ENCODE results near the gene LIPK. TPM values are rescaled to one million over a fixed set of nuclear protein-coding genes. Genes with fewer than 3 reads are reported as not detected.
A peak's percentile ranks its signal among the peaks of the same experiment; 100 is the strongest.

The LIPK gene
- polyA plus RNA-seq, 1 of the 3 experiments (the other 2 are of a cell fraction), result not detected

DNA sequence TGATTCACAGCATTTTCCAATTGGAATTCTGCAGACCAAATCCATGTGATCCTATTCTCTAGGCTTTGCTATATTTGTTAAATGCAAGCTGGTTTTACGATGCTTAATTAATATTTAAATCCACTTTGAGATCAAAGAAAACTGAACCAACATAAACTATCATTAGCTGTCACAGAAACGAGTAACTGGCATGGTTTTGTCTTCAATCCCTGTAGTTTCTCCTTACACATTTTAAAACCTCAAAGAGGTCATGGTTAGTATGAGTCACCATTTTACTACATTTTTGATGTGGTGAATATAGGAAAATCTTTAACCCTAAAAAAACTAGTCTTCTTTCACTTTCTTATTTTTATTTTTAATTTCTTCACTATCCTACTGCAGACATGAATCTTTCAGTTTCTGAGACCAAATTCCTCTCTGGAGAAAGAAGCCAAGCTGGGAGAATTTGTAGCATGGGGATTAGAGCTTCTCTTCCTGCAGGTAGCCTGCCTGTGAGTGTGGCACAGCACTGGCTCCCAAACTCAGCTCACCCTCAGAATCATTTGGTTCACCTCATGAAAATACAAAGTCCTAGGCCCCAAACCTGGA lies 87.8 kb downstream of the LIPK start:
- CTCF ChIA-PET, result interaction anchor here (0.6 to 0.8 kb wide), 2 partner anchors 15 to 228 kb away, joined by 3 read pairs; no protein-coding TSS in a partner anchor

DNA sequence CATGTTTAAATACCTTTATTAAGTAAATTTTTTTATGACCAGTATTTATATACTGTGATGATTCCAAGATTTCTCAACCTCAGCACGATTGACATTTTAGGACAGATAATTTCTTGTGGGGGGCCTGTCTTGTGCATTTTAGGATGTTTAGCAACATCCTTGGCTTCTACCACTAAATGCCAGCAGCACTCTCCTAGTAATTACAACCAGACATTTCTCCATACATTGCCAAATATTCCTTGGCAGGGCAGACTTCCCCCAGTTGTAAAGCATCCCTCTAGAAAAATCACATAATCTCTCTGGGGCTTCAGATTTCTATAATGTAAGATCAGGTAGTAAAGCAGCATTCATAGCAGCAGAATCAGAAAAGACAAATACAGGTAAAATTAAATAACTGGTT lies 88.7 kb downstream of the LIPK start:
- no peak overlapping the region for H3K4me2 ChIP-seq
- CTCF ChIA-PET, result no interaction called here
- H2AFZ ChIP-seq (ENCODE audit: low read depth), result no peak overlapping the region
- 17% methylated on average over 1 of the region's 1 CpG for WGBS (ENCODE audit: low lambda C conversion rate)
- peaks cover 4% of the 10 kb centered on the region for H3F3A ChIP-seq (replicated peaks; ENCODE audit: insufficient read depth)
- no peaks in the 10 kb centered on the region; a peak in 2 of 4 replicates for H3K4me1 ChIP-seq (ENCODE audit: control insufficient read depth in 1 of 2, insufficient read depth in 2 of 2, low read depth in 1 of 2, low read length in 1 of 2)
- POLR2A ChIA-PET, result no interaction called here
- no peaks in the 10 kb centered on the region for H4K20me1 ChIP-seq (ENCODE audit: insufficient read depth)
- no peaks in the 10 kb centered on the region for H3K36me3 ChIP-seq (replicated peaks in 1 of 2; ENCODE audit: control insufficient read depth in 1 of 2, insufficient read depth in 2 of 2, low read length in 1 of 2)
- H3K4me3 ChIP-seq (ENCODE audit: low read depth in 2 of 2, low read length in 1 of 2), result no peak overlapping the region
- no peak overlapping the region for H3K27ac ChIP-seq (ENCODE audit: low read depth in 2 of 2, low read length in 1 of 2)
- H3K9ac ChIP-seq, result no peak overlapping the region
- no peaks in the 10 kb centered on the region for H3K27me3 ChIP-seq (ENCODE audit: insufficient read depth)
- H3K9me3 ChIP-seq, result peaks cover 6% of the 10 kb centered on the region; the same call in 1 of the 2 replicates
- H3K9me2 ChIP-seq, result no peaks in the 10 kb centered on the region
- DNase-seq, result no peak
- H3K79me2 ChIP-seq (ENCODE audit: insufficient read depth), result no peaks in the 10 kb centered on the region
- TF ChIP-seq FOXM1 (IDR thresholded peaks at IDR 0.05; ENCODE audit: low read depth), result no peak
- no peak for TF ChIP-seq RAD21 (IDR thresholded peaks at IDR 0.05; ENCODE audit: low read length)
- TF ChIP-seq, protein P1, sequence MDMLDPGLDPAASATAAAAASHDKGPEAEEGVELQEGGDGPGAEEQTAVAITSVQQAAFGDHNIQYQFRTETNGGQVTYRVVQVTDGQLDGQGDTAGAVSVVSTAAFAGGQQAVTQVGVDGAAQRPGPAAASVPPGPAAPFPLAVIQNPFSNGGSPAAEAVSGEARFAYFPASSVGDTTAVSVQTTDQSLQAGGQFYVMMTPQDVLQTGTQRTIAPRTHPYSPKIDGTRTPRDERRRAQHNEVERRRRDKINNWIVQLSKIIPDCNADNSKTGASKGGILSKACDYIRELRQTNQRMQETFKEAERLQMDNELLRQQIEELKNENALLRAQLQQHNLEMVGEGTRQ (IDR thresholded peaks at IDR 0.05; ENCODE audit: borderline replicate concordance, low read depth, low read length), result no peak
- no peak for TF ChIP-seq YY1 (IDR thresholded peaks at IDR 0.05; ENCODE audit: low read depth)
- TF ChIP-seq, protein P2, sequence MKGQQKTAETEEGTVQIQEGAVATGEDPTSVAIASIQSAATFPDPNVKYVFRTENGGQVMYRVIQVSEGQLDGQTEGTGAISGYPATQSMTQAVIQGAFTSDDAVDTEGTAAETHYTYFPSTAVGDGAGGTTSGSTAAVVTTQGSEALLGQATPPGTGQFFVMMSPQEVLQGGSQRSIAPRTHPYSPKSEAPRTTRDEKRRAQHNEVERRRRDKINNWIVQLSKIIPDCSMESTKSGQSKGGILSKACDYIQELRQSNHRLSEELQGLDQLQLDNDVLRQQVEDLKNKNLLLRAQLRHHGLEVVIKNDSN (IDR thresholded peaks at IDR 0.05; ENCODE audit: borderline replicate concordance, low read depth), result no peak
- TF ChIP-seq GATA2 (CRISPR knock-in tag; IDR thresholded peaks at IDR 0.05), result no peak
- no peak for TF ChIP-seq GABPA (IDR thresholded peaks at IDR 0.05; ENCODE audit: low read depth)
- TF ChIP-seq, protein P3, sequence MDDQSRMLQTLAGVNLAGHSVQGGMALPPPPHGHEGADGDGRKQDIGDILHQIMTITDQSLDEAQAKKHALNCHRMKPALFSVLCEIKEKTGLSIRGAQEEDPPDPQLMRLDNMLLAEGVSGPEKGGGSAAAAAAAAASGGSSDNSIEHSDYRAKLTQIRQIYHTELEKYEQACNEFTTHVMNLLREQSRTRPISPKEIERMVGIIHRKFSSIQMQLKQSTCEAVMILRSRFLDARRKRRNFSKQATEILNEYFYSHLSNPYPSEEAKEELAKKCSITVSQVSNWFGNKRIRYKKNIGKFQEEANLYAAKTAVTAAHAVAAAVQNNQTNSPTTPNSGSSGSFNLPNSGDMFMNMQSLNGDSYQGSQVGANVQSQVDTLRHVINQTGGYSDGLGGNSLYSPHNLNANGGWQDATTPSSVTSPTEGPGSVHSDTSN (IDR thresholded peaks at IDR 0.05), result peak; percentile 43; the same call in 1 of the 2 replicates
- TF ChIP-seq MEF2A (IDR thresholded peaks at IDR 0.05; ENCODE audit: borderline replicate concordance, low read depth), result no peak
- no peak for TF ChIP-seq JUND (IDR thresholded peaks at IDR 0.05)
- no peak for TF ChIP-seq MXI1 (IDR thresholded peaks at IDR 0.05; ENCODE audit: low read depth, low read length)
- no peak for TF ChIP-seq EP300 (IDR thresholded peaks at IDR 0.05; ENCODE audit: borderline replicate concordance in 1 of 2, low read depth in 1 of 2, low read length in 1 of 2)
- no peak for TF ChIP-seq ELF1 (IDR thresholded peaks at IDR 0.05)
- TF ChIP-seq, protein P4, sequence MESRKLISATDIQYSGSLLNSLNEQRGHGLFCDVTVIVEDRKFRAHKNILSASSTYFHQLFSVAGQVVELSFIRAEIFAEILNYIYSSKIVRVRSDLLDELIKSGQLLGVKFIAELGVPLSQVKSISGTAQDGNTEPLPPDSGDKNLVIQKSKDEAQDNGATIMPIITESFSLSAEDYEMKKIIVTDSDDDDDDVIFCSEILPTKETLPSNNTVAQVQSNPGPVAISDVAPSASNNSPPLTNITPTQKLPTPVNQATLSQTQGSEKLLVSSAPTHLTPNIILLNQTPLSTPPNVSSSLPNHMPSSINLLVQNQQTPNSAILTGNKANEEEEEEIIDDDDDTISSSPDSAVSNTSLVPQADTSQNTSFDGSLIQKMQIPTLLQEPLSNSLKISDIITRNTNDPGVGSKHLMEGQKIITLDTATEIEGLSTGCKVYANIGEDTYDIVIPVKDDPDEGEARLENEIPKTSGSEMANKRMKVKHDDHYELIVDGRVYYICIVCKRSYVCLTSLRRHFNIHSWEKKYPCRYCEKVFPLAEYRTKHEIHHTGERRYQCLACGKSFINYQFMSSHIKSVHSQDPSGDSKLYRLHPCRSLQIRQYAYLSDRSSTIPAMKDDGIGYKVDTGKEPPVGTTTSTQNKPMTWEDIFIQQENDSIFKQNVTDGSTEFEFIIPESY (IDR thresholded peaks at IDR 0.05; ENCODE audit: borderline replicate concordance, low read depth), result no peak
- TF ChIP-seq FOXJ3 (CRISPR knock-in tag; IDR thresholded peaks at IDR 0.05), result no peak

More for the DNA sequence above, 87.8 kb downstream of the LIPK start:
- H3K4me2 ChIP-seq, result no peak overlapping the region
- no peak for DNase-seq
- no peaks in the 10 kb centered on the region for H4K20me1 ChIP-seq (ENCODE audit: insufficient read depth)
- no peak overlapping the region for H3K9ac ChIP-seq
- H3F3A ChIP-seq (replicated peaks; ENCODE audit: insufficient read depth), result peaks cover 4% of the 10 kb centered on the region
- H3K9me2 ChIP-seq, result no peaks in the 10 kb centered on the region
- no peak overlapping the region for H3K4me3 ChIP-seq (ENCODE audit: low read depth in 2 of 2, low read length in 1 of 2)
- H3K9me3 ChIP-seq, result peaks cover 6% of the 10 kb centered on the region; the same call in 1 of the 2 replicates
- no peaks in the 10 kb centered on the region for H3K27me3 ChIP-seq (ENCODE audit: insufficient read depth)
- TF ChIP-seq TCF12 (IDR thresholded peaks at IDR 0.05) (peak; percentile 59), EP300 (IDR thresholded peaks at IDR 0.05; ENCODE audit: borderline replicate concordance in 1 of 2, low read depth in 1 of 2, low read length in 1 of 2) (no peak), JUND (IDR thresholded peaks at IDR 0.05) (peak; percentile 64), FOSL2 (IDR thresholded peaks at IDR 0.05; ENCODE audit: borderline replicate concordance, low read depth) (peak; percentile 67)
- TF ChIP-seq, protein P5, sequence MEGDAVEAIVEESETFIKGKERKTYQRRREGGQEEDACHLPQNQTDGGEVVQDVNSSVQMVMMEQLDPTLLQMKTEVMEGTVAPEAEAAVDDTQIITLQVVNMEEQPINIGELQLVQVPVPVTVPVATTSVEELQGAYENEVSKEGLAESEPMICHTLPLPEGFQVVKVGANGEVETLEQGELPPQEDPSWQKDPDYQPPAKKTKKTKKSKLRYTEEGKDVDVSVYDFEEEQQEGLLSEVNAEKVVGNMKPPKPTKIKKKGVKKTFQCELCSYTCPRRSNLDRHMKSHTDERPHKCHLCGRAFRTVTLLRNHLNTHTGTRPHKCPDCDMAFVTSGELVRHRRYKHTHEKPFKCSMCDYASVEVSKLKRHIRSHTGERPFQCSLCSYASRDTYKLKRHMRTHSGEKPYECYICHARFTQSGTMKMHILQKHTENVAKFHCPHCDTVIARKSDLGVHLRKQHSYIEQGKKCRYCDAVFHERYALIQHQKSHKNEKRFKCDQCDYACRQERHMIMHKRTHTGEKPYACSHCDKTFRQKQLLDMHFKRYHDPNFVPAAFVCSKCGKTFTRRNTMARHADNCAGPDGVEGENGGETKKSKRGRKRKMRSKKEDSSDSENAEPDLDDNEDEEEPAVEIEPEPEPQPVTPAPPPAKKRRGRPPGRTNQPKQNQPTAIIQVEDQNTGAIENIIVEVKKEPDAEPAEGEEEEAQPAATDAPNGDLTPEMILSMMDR (IDR thresholded peaks at IDR 0.05), result no peak
- TF ChIP-seq, protein P3 (IDR thresholded peaks at IDR 0.05), result 0 out of 2 replicates have a peak, but pooled peaks have one; percentile 26
- H2AFZ ChIP-seq (ENCODE audit: low read depth), result no peak overlapping the region
- H3K4me1 ChIP-seq (ENCODE audit: control insufficient read depth in 1 of 2, insufficient read depth in 2 of 2, low read depth in 1 of 2, low read length in 1 of 2), result no peaks in the 10 kb centered on the region; a peak in 2 of 4 replicates
- H3K27ac ChIP-seq (ENCODE audit: low read depth in 2 of 2, low read length in 1 of 2), result no peak overlapping the region; a peak in 1 of 4 replicates
- no peaks in the 10 kb centered on the region for H3K79me2 ChIP-seq (ENCODE audit: insufficient read depth)
- H3K36me3 ChIP-seq (replicated peaks in 1 of 2; ENCODE audit: control insufficient read depth in 1 of 2, insufficient read depth in 2 of 2, low read length in 1 of 2), result no peaks in the 10 kb centered on the region
- 18% methylated on average over 2 of the region's 2 CpGs for whole genome bisulfite sequencing (ENCODE audit: low lambda C conversion rate)
- POLR2A ChIA-PET, result no interaction called here
